Loucy (cell line): ENCODE data around the gene FAM20C.

Experiments used
- H2AFZ ChIP-seq: fragments of 200-600 bp; sonication (generic); 2 replicates; pipeline ENCODE4 v1.6.0; 2016; ENCODE audit warnings: antibody characterized with exemption, mild to moderate bottlenecking, low read length, moderate library complexity
- H3F3A ChIP-seq: fragments of 200-600 bp; 2 replicates; pipeline ENCODE4 v1.6.0; 2016; ENCODE audit warnings: antibody characterized with exemption, low read depth, mild to moderate bottlenecking
- H3K27me3 ChIP-seq: fragments of 200-600 bp; sonication (generic); 2 replicates; pipeline ENCODE4 v1.6.1; 2014; ENCODE audit warnings: low read length, mild to moderate bottlenecking; ENCODE audit not compliant: insufficient read depth, poor library complexity, severe bottlenecking
- H3K36me3 ChIP-seq: fragments of 200-600 bp; sonication (generic); 2 replicates; pipeline ENCODE4 v1.6.1; 2016; ENCODE audit warnings: low read length; ENCODE audit not compliant: insufficient read depth
- H3K4me1 ChIP-seq: fragments of 200-600 bp; sonication (generic); 2 replicates; pipeline ENCODE4 v1.5.1; 2014; ENCODE audit warnings: low read length, mild to moderate bottlenecking; ENCODE audit not compliant: insufficient read depth, poor library complexity, severe bottlenecking
- H3K4me2 ChIP-seq: fragments of 200-600 bp; sonication (generic); 2 replicates; pipeline ENCODE4 v1.6.0; 2014; ENCODE audit warnings: antibody characterized with exemption, low read length, low read depth, mild to moderate bottlenecking; ENCODE audit not compliant: poor library complexity, severe bottlenecking
- H3K4me3 ChIP-seq: fragments of 200-600 bp; sonication (generic); 2 replicates; pipeline ENCODE4 v1.5.1; 2014; ENCODE audit warnings: low read length, mild to moderate bottlenecking, mixed read lengths; ENCODE audit not compliant: poor library complexity, severe bottlenecking
- H3K79me2 ChIP-seq: fragments of 200-600 bp; sonication (generic); 2 replicates; pipeline ENCODE4 v1.6.1; 2014; ENCODE audit warnings: low read length; ENCODE audit not compliant: insufficient read depth
- H3K9ac ChIP-seq: fragments of 200-600 bp; sonication (generic); 2 replicates; pipeline ENCODE4 v1.6.0; 2014; ENCODE audit warnings: mild to moderate bottlenecking, low read depth, low read length, moderate library complexity; ENCODE audit not compliant: poor library complexity, severe bottlenecking
- H3K9me2 ChIP-seq: fragments of 200-600 bp; sonication (generic); replicated peaks from 2 replicates; pipeline ENCODE4 v1.6.1; 2016; ENCODE audit warnings: low read depth, low read length, mixed read lengths
- H3K9me3 ChIP-seq: fragments of 200-600 bp; sonication (generic); 2 replicates; pipeline ENCODE4 v1.6.1; 2014; ENCODE audit warnings: mild to moderate bottlenecking, antibody characterized with exemption, low read length, low read depth; ENCODE audit not compliant: insufficient read depth
- H4K20me1 ChIP-seq: fragments of 200-600 bp; sonication (generic); 2 replicates; pipeline ENCODE4 v1.6.0; 2014; ENCODE audit warnings: antibody characterized with exemption, low read length, mild to moderate bottlenecking; ENCODE audit not compliant: insufficient read depth, poor library complexity, severe bottlenecking
- CTCF ChIP-seq: fragments of 200-600 bp; sonication (generic); conservative IDR thresholded peaks from 2 replicates; pipeline ENCODE4 v1.5.1; 2014; ENCODE audit warnings: mild to moderate bottlenecking, antibody characterized with exemption, low read length
- EZH2phosphoT487 ChIP-seq: fragments of 200-600 bp; IDR thresholded peaks from 2 replicates; pipeline ENCODE4 v1.6.1; 2018; ENCODE audit warnings: antibody characterized with exemption, mild to moderate bottlenecking, moderate library complexity, borderline replicate concordance

Gene FAM20C

GRCh38 chr7:305410-306151, 113.2 kb downstream of the FAM20C start:
- Histone ChIP-seq H3K27me3 (no peaks in the 10 kb centered on the region), H3F3A (no peaks in the 10 kb centered on the region), H3K9ac (no peak overlapping the region), H3K4me3 (no peak overlapping the region), H3K36me3 (no peaks in the 10 kb centered on the region), H3K4me1 (no peaks in the 10 kb centered on the region), H4K20me1 (no peaks in the 10 kb centered on the region), H3K4me2 (no peak overlapping the region), H3K9me2 (no peaks in the 10 kb centered on the region), H2AFZ (no peak overlapping the region), H3K9me3 (peaks cover 38% of the 10 kb centered on the region; the same call in 1 of the 2 replicates), H3K79me2 (no peaks in the 10 kb centered on the region)
- TF ChIP-seq CTCF (no peak), EZH2phosphoT487 (no peak)

- Histone ChIP-seq H3K79me2 (no peaks in the 10 kb centered on the region), H3K27me3 (no peaks in the 10 kb centered on the region), H4K20me1 (no peaks in the 10 kb centered on the region), H3K4me1 (no peaks in the 10 kb centered on the region), H3K9ac (no peak overlapping the region), H3K4me2 (no peak overlapping the region), H3K36me3 (no peaks in the 10 kb centered on the region), H3K9me3 (peaks cover 27% of the 10 kb centered on the region; the same call in 1 of the 2 replicates), H3F3A (no peaks in the 10 kb centered on the region), H3K9me2 (no peaks in the 10 kb centered on the region), H3K4me3 (no peak overlapping the region), H2AFZ (no peak overlapping the region)
- TF ChIP-seq EZH2phosphoT487 (no peak), CTCF (no peak)
Observed at GRCh38 chr7:307970-308369, 115.6 kb downstream of the FAM20C start.

GRCh38 chr7:309586-310228, 117.3 kb downstream of the FAM20C start:
- no peak for TF ChIP-seq CTCF
- no peak for TF ChIP-seq EZH2phosphoT487
- Histone ChIP-seq H2AFZ (no peak overlapping the region), H3F3A (no peaks in the 10 kb centered on the region), H3K9ac (no peak overlapping the region), H3K4me1 (no peaks in the 10 kb centered on the region), H3K9me3 (peaks cover 17% of the 10 kb centered on the region; the same call in 1 of the 2 replicates), H3K4me2 (no peak overlapping the region), H3K36me3 (no peaks in the 10 kb centered on the region), H3K79me2 (no peaks in the 10 kb centered on the region), H3K9me2 (no peaks in the 10 kb centered on the region), H4K20me1 (no peaks in the 10 kb centered on the region), H3K27me3 (no peaks in the 10 kb centered on the region), H3K4me3 (no peak overlapping the region)
